WTC11 (cell line): ENCODE measurements around the gene PEAK1. TPM values are rescaled to one million over a fixed set of nuclear protein-coding genes. Genes with fewer than 3 reads are reported as not detected.

Experiments used
- ATAC-seq: fragments of 200-7000 bp; cut with Tn5 transposase; 2 replicates; pipeline ENCODE4 v1.10.0; 2021; ENCODE audit warnings: mild to moderate bottlenecking, moderate library complexity
- CTCF ChIA-PET: fragments of 300-600 bp; sonication (Branson Sonifier 250); formaldehyde crosslinking; loops from one replicate; lab custom pipeline; 2021; ENCODE audit warnings: antibody characterized with exemption; lab: Charles Lee
- POLR2A ChIA-PET: fragments of 350-600 bp; sonication (Branson Sonifier 250); formaldehyde crosslinking; loops from one replicate; lab custom pipeline; 2021; ENCODE audit warnings: antibody characterized with exemption; lab: Charles Lee
- DNase-seq: peaks from one replicate; pipeline ENCODE4 v3.0.0; 2021; ENCODE audit warnings: low spot score
- H3K27ac Mint-ChIP-seq: 2 replicates; pipeline ENCODE4 v1.8.0; 2021; ENCODE audit warnings: mixed read lengths
- H3K27me3 Mint-ChIP-seq: 2 replicates; pipeline ENCODE4 v1.8.0; 2021; ENCODE audit warnings: low read depth, mild to moderate bottlenecking, moderate library complexity, mixed read lengths
- H3K36me3 Mint-ChIP-seq: 2 replicates; pipeline ENCODE4 v1.8.0; 2021; ENCODE audit warnings: mixed read lengths
- H3K4me1 Mint-ChIP-seq: 2 replicates; pipeline ENCODE4 v1.8.0; 2022; ENCODE audit warnings: mixed read lengths
- H3K4me3 Mint-ChIP-seq: 2 replicates; pipeline ENCODE4 v1.8.0; 2021; ENCODE audit warnings: mild to moderate bottlenecking, moderate library complexity, mixed read lengths
- H3K9me3 Mint-ChIP-seq: 2 replicates; pipeline ENCODE4 v1.8.0; 2021; ENCODE audit warnings: mixed read lengths
- CREB1 ChIP-seq: sonication (generic); formaldehyde crosslinking; IDR thresholded peaks from 2 replicates; pipeline ENCODE4 v1.8.0; 2023; ENCODE audit warnings: mild to moderate bottlenecking, missing genetic modification reagents
- CTCF ChIP-seq: fragments of 200-600 bp; IDR thresholded peaks from 2 replicates; pipeline ENCODE4 v1.8.0; 2022; ENCODE audit warnings: antibody characterized with exemption
- E2F5 ChIP-seq: sonication (generic); formaldehyde crosslinking; IDR thresholded peaks from 2 replicates; pipeline ENCODE4 v1.8.1; 2022; ENCODE audit warnings: mild to moderate bottlenecking, moderate library complexity, missing genetic modification reagents
- ESRRA ChIP-seq: sonication (generic); formaldehyde crosslinking; IDR thresholded peaks from 2 replicates; pipeline ENCODE4 v1.8.1; 2022; ENCODE audit warnings: mild to moderate bottlenecking, missing genetic modification reagents, borderline replicate concordance
- FOXP4 ChIP-seq: sonication (generic); formaldehyde crosslinking; IDR thresholded peaks from 2 replicates; pipeline ENCODE4 v1.8.0; 2022; ENCODE audit warnings: mild to moderate bottlenecking, missing genetic modification reagents
- JUN ChIP-seq: sonication (generic); formaldehyde crosslinking; IDR thresholded peaks from 2 replicates; pipeline ENCODE4 v1.8.0; 2023; ENCODE audit warnings: mild to moderate bottlenecking, missing genetic modification reagents
- MLX ChIP-seq: sonication (generic); formaldehyde crosslinking; IDR thresholded peaks from 2 replicates; pipeline ENCODE4 v1.8.1; 2023; ENCODE audit warnings: mild to moderate bottlenecking, missing genetic modification reagents, moderate library complexity
- MYBL2 ChIP-seq: sonication (generic); formaldehyde crosslinking; IDR thresholded peaks from 2 replicates; pipeline ENCODE4 v1.8.1; 2023; ENCODE audit warnings: mild to moderate bottlenecking, moderate library complexity, missing genetic modification reagents
- NR2C2 ChIP-seq: sonication (generic); formaldehyde crosslinking; IDR thresholded peaks from 2 replicates; pipeline ENCODE4 v1.8.0; 2022; ENCODE audit warnings: mild to moderate bottlenecking, missing genetic modification reagents
- PRRX2 ChIP-seq: fragments of 250-450 bp; sonication (Bioruptor Pico); IDR thresholded peaks from 2 replicates; pipeline ENCODE4 v1.8.0; 2021; ENCODE audit warnings: mild to moderate bottlenecking
- STAT6 ChIP-seq: sonication (generic); formaldehyde crosslinking; conservative IDR thresholded peaks from 2 replicates; pipeline ENCODE4 v1.8.1; 2023; ENCODE audit warnings: mild to moderate bottlenecking, low read depth, missing genetic modification reagents, moderate library complexity
- TEAD4 ChIP-seq: sonication (generic); formaldehyde crosslinking; IDR thresholded peaks from 2 replicates; pipeline ENCODE4 v1.8.0; 2022; ENCODE audit warnings: mild to moderate bottlenecking, missing genetic modification reagents
- ZNF416 ChIP-seq: fragments of 250-450 bp; sonication (Bioruptor Pico); IDR thresholded peaks from 2 replicates; pipeline ENCODE4 v1.9.0; 2021; ENCODE audit warnings: mild to moderate bottlenecking, inconsistent platforms
- ZNF671 ChIP-seq: fragments of 250-450 bp; sonication (Bioruptor Pico); IDR thresholded peaks from 2 replicates; pipeline ENCODE4 v1.8.0; 2021; ENCODE audit warnings: mild to moderate bottlenecking
- ZSCAN18 ChIP-seq: fragments of 250-450 bp; sonication (Bioruptor Pico); IDR thresholded peaks from 2 replicates; pipeline ENCODE4 v2.1.2; 2022; ENCODE audit warnings: mild to moderate bottlenecking, moderate library complexity
- total RNA-seq: library from RNA; stranded (reverse); gene quantifications from 3 replicates; pipeline ENCODE4 v1.2.3, GENCODE V29; 2021
- TF ChIP-seq, protein P1 (sequence below): sonication (generic); formaldehyde crosslinking; IDR thresholded peaks from 2 replicates; pipeline ENCODE4 v1.8.1; 2022; ENCODE audit warnings: low read depth, missing genetic modification reagents, borderline replicate concordance
- TF ChIP-seq, protein P2 (sequence below): sonication (generic); formaldehyde crosslinking; IDR thresholded peaks from 2 replicates; pipeline ENCODE4 v1.8.1; 2023; ENCODE audit warnings: mild to moderate bottlenecking, missing genetic modification reagents

PEAK1 gene
- total RNA-seq, 1 experiment from 2014 or later = 49.0 TPM

DNA sequence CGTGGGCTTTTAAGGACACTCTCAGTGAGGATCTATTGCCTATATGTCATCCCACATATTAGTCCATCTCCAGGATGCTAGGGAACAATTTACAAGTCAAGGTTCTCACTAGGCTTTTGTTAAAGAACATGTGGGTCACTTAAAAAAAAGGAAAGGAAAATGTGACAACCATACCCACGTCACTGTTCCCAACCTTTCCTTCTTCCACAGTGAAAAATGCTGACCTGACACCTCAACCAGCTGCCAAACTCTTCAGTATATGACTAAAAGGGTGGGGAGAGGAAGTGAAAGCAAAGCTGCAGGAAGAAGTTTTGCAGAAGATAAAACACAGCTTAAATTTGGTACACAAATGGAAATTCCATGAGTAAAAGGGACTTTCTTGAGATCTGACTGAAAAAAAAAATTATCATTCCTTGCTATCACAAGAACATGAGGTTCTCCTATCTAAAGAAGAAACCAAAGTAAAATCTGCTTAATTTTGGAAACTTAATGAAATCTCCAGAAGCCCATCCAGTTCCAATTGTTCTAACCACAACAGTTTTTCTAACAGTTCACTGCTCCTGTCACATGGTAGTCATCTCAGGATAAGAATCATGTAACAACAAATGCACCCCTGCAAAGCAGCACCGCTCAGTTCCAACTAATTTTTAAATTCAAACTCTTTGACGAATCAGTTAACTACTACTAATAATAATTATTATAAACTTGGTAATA lies 232.0 kb downstream of the PEAK1 start:
- POLR2A ChIA-PET = no interaction called here
- no peaks in the 10 kb centered on the region for H3K27me3 Mint-ChIP-seq

DNA sequence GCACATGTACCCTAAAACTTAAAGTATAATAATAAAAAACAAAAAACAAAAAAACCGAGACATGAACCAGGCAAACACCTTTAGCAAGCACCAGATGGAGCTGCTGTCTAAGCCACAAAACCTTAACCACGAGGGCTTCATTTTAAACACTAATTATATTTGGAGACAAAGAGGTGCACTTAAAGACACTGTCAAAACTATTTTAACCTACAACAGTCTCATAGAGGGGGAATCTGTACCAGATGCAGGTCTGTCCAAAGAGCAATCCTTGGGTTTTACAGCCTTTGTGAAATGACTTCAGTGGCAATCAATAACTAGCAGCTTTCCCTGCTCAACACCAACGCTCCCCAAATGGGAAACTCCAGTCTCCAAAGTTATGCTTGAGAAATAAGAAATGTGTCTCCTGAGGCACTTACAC lies 233.3 kb downstream of the PEAK1 start:
- CTCF ChIA-PET = interaction anchor here (0.8 to 6.1 kb wide), 24 partner anchors 9 to 450 kb away, joined by 3 to 110 read pairs (median 4); no protein-coding TSS in a partner anchor
- H3K27ac Mint-ChIP-seq = no peak overlapping the region; the same call in 1 of the 2 replicates
- no peak overlapping the region for H3K4me3 Mint-ChIP-seq
- DNase-seq = no peak
- ATAC-seq = no peak
- POLR2A ChIA-PET = no interaction called here
- H3K27me3 Mint-ChIP-seq = no peaks in the 10 kb centered on the region
- H3K36me3 Mint-ChIP-seq = no peaks in the 10 kb centered on the region
- peaks cover 2% of the 10 kb centered on the region; the same call in 1 of the 2 replicates for H3K4me1 Mint-ChIP-seq
- no peaks in the 10 kb centered on the region for H3K9me3 Mint-ChIP-seq
- TF ChIP-seq NR2C2 (CRISPR knock-in tag) (no peak), CTCF (no peak), TEAD4 (CRISPR knock-in tag) (no peak), ZNF671 (no peak), PRRX2 (CRISPR knock-in tag) (no peak), STAT6 (CRISPR knock-in tag) (no peak), JUN (no peak)
- TF ChIP-seq, protein P1, sequence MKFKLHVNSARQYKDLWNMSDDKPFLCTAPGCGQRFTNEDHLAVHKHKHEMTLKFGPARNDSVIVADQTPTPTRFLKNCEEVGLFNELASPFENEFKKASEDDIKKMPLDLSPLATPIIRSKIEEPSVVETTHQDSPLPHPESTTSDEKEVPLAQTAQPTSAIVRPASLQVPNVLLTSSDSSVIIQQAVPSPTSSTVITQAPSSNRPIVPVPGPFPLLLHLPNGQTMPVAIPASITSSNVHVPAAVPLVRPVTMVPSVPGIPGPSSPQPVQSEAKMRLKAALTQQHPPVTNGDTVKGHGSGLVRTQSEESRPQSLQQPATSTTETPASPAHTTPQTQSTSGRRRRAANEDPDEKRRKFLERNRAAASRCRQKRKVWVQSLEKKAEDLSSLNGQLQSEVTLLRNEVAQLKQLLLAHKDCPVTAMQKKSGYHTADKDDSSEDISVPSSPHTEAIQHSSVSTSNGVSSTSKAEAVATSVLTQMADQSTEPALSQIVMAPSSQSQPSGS (CRISPR knock-in tag) = no peak
- TF ChIP-seq, protein P2, sequence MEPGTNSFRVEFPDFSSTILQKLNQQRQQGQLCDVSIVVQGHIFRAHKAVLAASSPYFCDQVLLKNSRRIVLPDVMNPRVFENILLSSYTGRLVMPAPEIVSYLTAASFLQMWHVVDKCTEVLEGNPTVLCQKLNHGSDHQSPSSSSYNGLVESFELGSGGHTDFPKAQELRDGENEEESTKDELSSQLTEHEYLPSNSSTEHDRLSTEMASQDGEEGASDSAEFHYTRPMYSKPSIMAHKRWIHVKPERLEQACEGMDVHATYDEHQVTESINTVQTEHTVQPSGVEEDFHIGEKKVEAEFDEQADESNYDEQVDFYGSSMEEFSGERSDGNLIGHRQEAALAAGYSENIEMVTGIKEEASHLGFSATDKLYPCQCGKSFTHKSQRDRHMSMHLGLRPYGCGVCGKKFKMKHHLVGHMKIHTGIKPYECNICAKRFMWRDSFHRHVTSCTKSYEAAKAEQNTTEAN (CRISPR knock-in tag) = no peak

More for the DNA sequence above, 232.0 kb downstream of the PEAK1 start:
- CTCF ChIA-PET = interaction anchor here (0.7 to 6.1 kb wide), 11 partner anchors 69 to 443 kb away, joined by 3 to 110 read pairs (median 5); no protein-coding TSS in a partner anchor
- no peak for ATAC-seq
- Mint-ChIP-seq H3K4me3 (no peak overlapping the region), H3K9me3 (no peaks in the 10 kb centered on the region)
- no peak for TF ChIP-seq CREB1
- TF ChIP-seq MLX (CRISPR knock-in tag) = no peak
- TF ChIP-seq JUN = no peak
- no peak for TF ChIP-seq MYBL2
- no peak for TF ChIP-seq ZNF416 (CRISPR knock-in tag)
- no peak for TF ChIP-seq ESRRA
- TF ChIP-seq FOXP4 (CRISPR knock-in tag) = no peak
- no peak for TF ChIP-seq E2F5 (CRISPR knock-in tag)
- TF ChIP-seq ZSCAN18 = no peak
- TF ChIP-seq, all 79 proteins: peak for 0
- Mint-ChIP-seq H3K27ac (no peak overlapping the region), H3K36me3 (no peaks in the 10 kb centered on the region), H3K4me1 (peaks cover 8% of the 10 kb centered on the region; the same call in 1 of the 2 replicates)
- no peak for DNase-seq
